Right cardiac atrium (tissue), 5 donors: ENCODE measurements around the gene KRT5. TPM values are rescaled to one million over a fixed set of nuclear protein-coding genes. Genes with fewer than 3 reads are reported as not detected.
"Not testable (repeated sequence)": the region's sequence is repeated elsewhere in the genome, so short reads cannot be mapped to it uniquely, and the experiment has no call there.

ENCODE experiments used
- ATAC-seq, 2 donors: fragments of 200-7000 bp; cut with Tn5 transposase; one replicate each; pipeline versions ENCODE4 v1.8.0 to v1.9.1; 2020; ENCODE audit warnings: moderate library complexity in 2 of 2, mild to moderate bottlenecking in 1 of 2
- DNase-seq, 3 donors: peaks; one replicate each; pipeline ENCODE4 v3.0.0-alpha.2; 2020
- H3K27ac ChIP-seq: one replicate; pipeline ENCODE4 v1.5.1; 2013; ENCODE audit warnings: mild to moderate bottlenecking, low read length, control low read depth, moderate library complexity
- H3K27me3 ChIP-seq: one replicate; pipeline ENCODE4 v1.6.1; 2013; ENCODE audit not compliant: control insufficient read depth, insufficient read depth
- H3K4me1 ChIP-seq: one replicate; pipeline ENCODE4 v1.6.1; 2013; ENCODE audit warnings: low read length; ENCODE audit not compliant: control insufficient read depth, insufficient read depth
- H3K4me3 ChIP-seq: one replicate; pipeline ENCODE4 v1.5.1; 2013; ENCODE audit warnings: low read length, control low read depth
- H3K9me3 ChIP-seq: one replicate; pipeline ENCODE4 v1.6.1; 2013; ENCODE audit warnings: low read length; ENCODE audit not compliant: control insufficient read depth
- WGBS: extraction: QIAGEN DNeasy Blood & Tissue Kit; methylation state at CpG from one replicate; pipeline ENCODE4 v1.1.7; 2013; 5-methylcytosine and 5-hydroxymethylcytosine counted together
- intact Hi-C, 4 donors: fragments of 100-400 bp; cut with DNase I; formaldehyde crosslinking; loops; one replicate each; pipeline versions ENCODE4 v1.11.0 to v1.14.0; 2022 to 2023
- polyA plus RNA-seq: library from polyadenylated mRNA; stranded (reverse); fragments of 200-250 nt; gene quantifications from one replicate; pipeline ENCODE4 v1.2.3, GENCODE V29; 2013
- total RNA-seq, 4 donors: library from RNA; stranded (reverse); fragmentation: NEBNext Ultra II Directional; extraction: Animal tissue kit (Norgen Biotek cat#: 25700); gene quantifications; one replicate each; pipeline ENCODE4 v1.2.1, GENCODE V29; 2021
- donor health status: healthy with polysubstance abuse.
- donor health status: DM: no; HTN: yes; CAD: no.
- donor health status: DM: no; HTN: no; CAD: no.
- donor health status: DM: no; HTN: yes; CAD: no; lungs with severe emphysema.
- donor health status: DM: yes; HTN: yes; CAD: no.

The KRT5 gene
- total and polyA plus RNA-seq, 5 donors: 0.07 TPM; not detected in 4

GRCh38 chr12:52499806-52500560 is 20.2 kb downstream of the KRT5 start:
- Histone ChIP-seq H3K27ac (no peak overlapping the region), H3K4me1 (no peaks in the 10 kb centered on the region), H3K27me3 (no peaks in the 10 kb centered on the region), H3K9me3 (no peaks in the 10 kb centered on the region), H3K4me3 (no peak overlapping the region)
- no peak for ATAC-seq
- intact Hi-C loops: loop anchor here in 3 of 4 donors (10.0 kb wide), 1 partner anchor 125 kb away; no protein-coding TSS in a partner anchor
- WGBS: 80% methylated on average over 5 of the region's 5 CpGs
- no peak for DNase-seq

GRCh38 chr12:52498946-52499345 is 21.2 kb downstream of the KRT5 start:
- ATAC-seq: no peak
- no peaks in the 10 kb centered on the region for H3K9me3 ChIP-seq
- no peak for DNase-seq
- 33% methylated on average over 1 of the region's 1 CpG for WGBS
- H3K4me1 ChIP-seq: no peaks in the 10 kb centered on the region
- H3K4me3 ChIP-seq: no peak overlapping the region
- H3K27ac ChIP-seq: no peak overlapping the region
- intact Hi-C loops: no loop called here
- no peaks in the 10 kb centered on the region for H3K27me3 ChIP-seq

GRCh38 chr12:52497975-52498374 is 22.2 kb downstream of the KRT5 start:
- DNase-seq (no peak), ATAC-seq (no peak)
- no peak overlapping the region for H3K27ac ChIP-seq
- no peaks in the 10 kb centered on the region for H3K9me3 ChIP-seq
- intact Hi-C loops: no loop called here
- 85% methylated on average over 7 of the region's 7 CpGs for WGBS
- H3K4me3 ChIP-seq: no peak overlapping the region
- no peaks in the 10 kb centered on the region for H3K4me1 ChIP-seq
- H3K27me3 ChIP-seq: no peaks in the 10 kb centered on the region

GRCh38 chr12:52496590-52497071 is 23.6 kb downstream of the KRT5 start:
- Histone ChIP-seq H3K27ac (no peak overlapping the region), H3K9me3 (no peaks in the 10 kb centered on the region), H3K4me1 (no peaks in the 10 kb centered on the region), H3K4me3 (no peak overlapping the region), H3K27me3 (no peaks in the 10 kb centered on the region)
- WGBS: 48% methylated on average over 4 of the region's 4 CpGs
- DNase-seq: no peak
- ATAC-seq: peak; percentile 27 to 77
- intact Hi-C loops: no loop called here

- Histone ChIP-seq H3K9me3 (no peaks in the 10 kb centered on the region), H3K27ac (no peak overlapping the region), H3K4me3 (no peak overlapping the region), H3K27me3 (no peaks in the 10 kb centered on the region), H3K4me1 (no peaks in the 10 kb centered on the region)
- DNase-seq: no peak
- WGBS: 53% methylated on average over 2 of the region's 2 CpGs
- ATAC-seq: peak in 1 of 2 donors; percentile 24
- intact Hi-C loops: no loop called here
These were observed 24.1 kb downstream of the KRT5 start for GRCh38 chr12:52496054-52496453.

GRCh38 chr12:52495389-52495788 is 24.8 kb downstream of the KRT5 start:
- Histone ChIP-seq H3K9me3 (no peaks in the 10 kb centered on the region), H3K27me3 (no peaks in the 10 kb centered on the region), H3K4me3 (no peak overlapping the region), H3K27ac (no peak overlapping the region), H3K4me1 (no peaks in the 10 kb centered on the region)
- intact Hi-C loops: no loop called here
- DNase-seq: peak in 1 of 3 donors; percentile 17
- 45% methylated on average over 3 of the region's 3 CpGs for WGBS
- no peak for ATAC-seq

GRCh38 chr12:52494518-52494917 is 25.7 kb downstream of the KRT5 start:
- no peaks in the 10 kb centered on the region for H3K4me1 ChIP-seq
- H3K27ac ChIP-seq: no peak overlapping the region
- peak; percentile 69 to 84 for ATAC-seq
- no peak overlapping the region for H3K4me3 ChIP-seq
- WGBS: 46% methylated on average over 4 of the region's 4 CpGs
- no peaks in the 10 kb centered on the region for H3K27me3 ChIP-seq
- intact Hi-C loops: no loop called here
- peak in 2 of 3 donors; percentile 58 to 64 for DNase-seq
- H3K9me3 ChIP-seq: no peaks in the 10 kb centered on the region

- H3K4me3 ChIP-seq: no peak overlapping the region
- no peaks in the 10 kb centered on the region for H3K27me3 ChIP-seq
- no peak overlapping the region for H3K27ac ChIP-seq
- no peaks in the 10 kb centered on the region for H3K4me1 ChIP-seq
- intact Hi-C loops: no loop called here
- DNase-seq (no peak), ATAC-seq (no peak)
- WGBS: 89% methylated on average over 1 of the region's 1 CpG
- no peaks in the 10 kb centered on the region for H3K9me3 ChIP-seq
These were observed 26.1 kb downstream of the KRT5 start for GRCh38 chr12:52494100-52494499.

GRCh38 chr12:52493172-52493571 is 27.0 kb downstream of the KRT5 start, which contains the start of gene KRT6A:
Gene KRT6A, minus strand, starts transcription at chr12:52493257. Its CDS starts 69 bp downstream, at chr12:52493188.
- Histone ChIP-seq H3K4me1 (no peaks in the 10 kb centered on the region), H3K9me3 (no peaks in the 10 kb centered on the region), H3K27me3 (no peaks in the 10 kb centered on the region), H3K27ac (no peak within 1 kb of the TSS), H3K4me3 (no peak within 1 kb of the TSS)
- DNase-seq (no peak), ATAC-seq (no peak)
- WGBS: 80% methylated on average over 2 of the region's 2 CpGs
- intact Hi-C loops: no loop called here

- DNase-seq, H3K4me1 ChIP-seq, H3K27ac ChIP-seq, ATAC-seq, H3K27me3 ChIP-seq, H3K4me3 ChIP-seq, intact Hi-C loops, H3K9me3 ChIP-seq: not testable (repeated sequence)
- WGBS: 95% methylated on average over 6 of the region's 6 CpGs
These were observed 27.8 kb downstream of the KRT5 start for GRCh38 chr12:52492405-52492804.

- DNase-seq, intact Hi-C loops, H3K4me1 ChIP-seq, H3K27ac ChIP-seq, H3K4me3 ChIP-seq, ATAC-seq, H3K9me3 ChIP-seq, H3K27me3 ChIP-seq: not testable (repeated sequence)
- 83% methylated on average over 8 of the region's 8 CpGs for WGBS
These were observed 28.7 kb downstream of the KRT5 start for GRCh38 chr12:52491495-52491894.
